HG03108 (cell line): ENCODE measurements around the gene FAM53B.

Source experiments
- ATAC-seq: cut with Tn5 transposase; IDR thresholded peaks from one replicate; pipeline ENCODE4 v1.9.1; 2021; ENCODE audit warnings: moderate library complexity; ENCODE audit not compliant: unreplicated experiment

Gene FAM53B

GRCh38 chr10:124730790-124731189, 13.4 kb downstream of the FAM53B start:
- ATAC-seq = no peak

DNA sequence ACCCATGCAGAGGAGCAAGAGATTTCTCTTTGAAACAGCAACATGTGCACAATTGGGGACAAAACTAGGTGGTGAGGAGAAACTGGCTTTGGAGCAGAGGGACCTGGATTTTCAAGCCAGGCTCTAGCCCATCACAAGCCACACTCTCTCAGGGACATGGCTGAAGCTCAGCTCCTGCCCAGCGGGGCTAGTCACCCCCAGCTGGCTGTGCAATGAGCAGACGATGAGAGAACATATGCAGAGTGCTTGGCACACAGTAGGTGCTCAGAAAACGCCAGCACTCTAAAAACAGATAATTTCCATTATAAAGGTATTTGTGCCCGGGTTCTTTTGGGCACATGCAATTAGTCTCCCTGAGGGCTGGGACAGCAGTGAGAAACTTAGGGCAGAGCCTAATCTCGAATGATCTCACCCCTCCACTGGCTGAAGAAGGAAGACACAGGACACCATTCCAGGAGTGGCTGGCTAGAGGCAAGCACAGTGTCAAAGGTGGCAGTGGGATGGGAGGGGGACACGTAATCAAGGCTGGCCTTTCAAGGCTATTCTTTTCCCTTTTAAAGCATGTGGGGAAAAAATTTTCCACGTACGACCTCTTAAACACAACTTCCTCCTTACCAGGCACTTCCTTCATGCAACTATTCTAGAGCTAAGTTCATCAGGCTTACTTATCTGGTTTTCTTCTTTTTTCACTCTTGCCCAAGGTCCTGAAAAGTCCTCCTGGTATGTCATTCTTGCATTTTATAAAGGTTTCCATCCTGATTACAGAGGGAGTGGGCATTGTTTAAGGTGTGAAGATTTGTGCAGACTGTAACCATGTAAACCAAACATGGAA, 15.1 kb downstream of the FAM53B start:
- ATAC-seq = no peak

- no peak for ATAC-seq
Observed at GRCh38 chr10:124728071-124728829, 15.9 kb downstream of the FAM53B start.

DNA sequence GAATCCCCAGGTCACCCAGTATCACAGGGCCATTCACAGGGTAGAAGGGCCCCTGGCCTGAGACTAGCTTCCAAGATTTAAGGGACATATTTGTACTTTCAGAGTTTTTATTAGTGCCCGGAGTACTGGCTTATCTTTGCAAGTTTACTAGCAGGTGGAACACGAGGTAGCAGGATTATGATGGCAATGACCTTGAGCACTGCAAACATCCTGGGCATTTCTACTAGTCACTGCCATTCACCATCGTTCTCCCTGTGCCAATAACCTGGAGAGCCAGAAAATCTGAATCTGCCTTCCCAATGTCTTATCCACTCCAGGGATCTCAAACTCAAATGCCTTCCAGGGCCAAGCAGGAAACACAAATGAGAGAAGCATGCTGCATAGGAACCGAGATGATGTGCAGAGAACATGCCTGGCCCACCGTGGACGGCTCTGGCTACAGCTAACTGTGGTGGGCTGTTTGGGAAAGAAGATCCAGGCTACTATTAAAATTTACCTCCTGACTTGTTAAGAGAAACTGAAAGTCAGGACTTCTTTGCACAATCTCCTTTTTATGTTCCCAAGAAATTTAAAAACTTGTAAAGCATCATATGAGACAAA, 16.7 kb downstream of the FAM53B start:
- no peak for ATAC-seq

DNA sequence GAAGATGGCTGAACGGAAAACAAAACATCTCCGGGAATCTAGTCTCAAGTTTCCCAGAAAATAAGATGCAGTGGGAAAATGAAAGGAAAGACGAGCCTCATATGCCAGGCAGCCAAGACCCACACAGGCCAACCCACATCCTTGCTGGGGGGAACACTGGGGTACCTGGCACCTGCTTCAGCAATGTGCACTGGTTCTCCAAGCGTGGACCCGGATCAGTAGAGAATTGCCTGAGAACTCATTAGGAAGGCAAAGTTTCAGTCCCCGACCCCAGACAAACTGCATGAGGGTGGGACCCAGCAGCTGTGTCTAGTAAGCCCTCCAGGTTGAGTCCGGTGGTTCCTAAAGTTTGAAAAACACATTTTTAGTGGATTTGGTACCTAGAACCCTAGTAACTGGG, 18.4 kb downstream of the FAM53B start:
- ATAC-seq = no peak

DNA sequence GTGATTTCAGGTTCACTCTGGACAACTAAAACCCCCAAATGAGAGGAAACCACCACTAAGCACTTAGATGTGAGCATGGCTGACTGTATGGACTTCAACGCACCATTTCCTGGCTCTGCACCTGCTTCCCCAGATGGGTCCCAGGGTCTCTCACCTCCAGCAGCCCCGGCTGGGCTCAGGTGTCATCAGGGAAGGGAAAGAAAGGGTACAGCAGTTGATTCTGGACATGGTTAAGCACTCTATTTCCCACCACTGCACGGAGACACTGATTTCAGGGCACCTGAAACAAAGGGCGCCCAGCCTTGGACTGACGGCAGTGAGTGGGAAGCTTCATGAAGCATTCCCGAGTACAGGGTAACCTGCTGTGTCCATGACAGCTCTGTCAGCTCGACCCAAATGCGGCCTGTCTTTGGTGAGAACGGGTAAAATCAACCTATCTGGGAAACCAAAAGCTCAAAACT, 19.0 kb downstream of the FAM53B start:
- no peak for ATAC-seq

- ATAC-seq = no peak
Observed at GRCh38 chr10:124724279-124725027, 19.7 kb downstream of the FAM53B start.

DNA sequence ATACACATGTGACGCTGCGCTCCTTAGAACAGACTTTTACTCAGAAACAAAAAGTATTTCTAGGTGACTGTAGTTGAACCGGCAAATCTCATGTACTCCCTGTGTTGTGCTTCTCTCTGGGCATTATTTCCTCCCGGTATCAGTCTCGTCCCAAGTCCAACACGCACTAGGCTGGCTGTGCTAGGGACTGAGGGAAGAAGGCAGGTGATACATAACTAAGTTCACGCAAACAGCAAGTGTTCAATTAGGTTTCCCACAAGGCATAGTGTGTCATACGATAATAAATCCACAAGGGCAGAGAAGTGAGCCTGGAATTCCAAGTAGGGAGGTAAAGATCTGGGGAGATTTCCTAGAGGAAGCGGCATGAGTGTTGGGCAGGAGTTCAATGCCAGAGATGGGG, 20.4 kb downstream of the FAM53B start:
- ATAC-seq = no peak

DNA sequence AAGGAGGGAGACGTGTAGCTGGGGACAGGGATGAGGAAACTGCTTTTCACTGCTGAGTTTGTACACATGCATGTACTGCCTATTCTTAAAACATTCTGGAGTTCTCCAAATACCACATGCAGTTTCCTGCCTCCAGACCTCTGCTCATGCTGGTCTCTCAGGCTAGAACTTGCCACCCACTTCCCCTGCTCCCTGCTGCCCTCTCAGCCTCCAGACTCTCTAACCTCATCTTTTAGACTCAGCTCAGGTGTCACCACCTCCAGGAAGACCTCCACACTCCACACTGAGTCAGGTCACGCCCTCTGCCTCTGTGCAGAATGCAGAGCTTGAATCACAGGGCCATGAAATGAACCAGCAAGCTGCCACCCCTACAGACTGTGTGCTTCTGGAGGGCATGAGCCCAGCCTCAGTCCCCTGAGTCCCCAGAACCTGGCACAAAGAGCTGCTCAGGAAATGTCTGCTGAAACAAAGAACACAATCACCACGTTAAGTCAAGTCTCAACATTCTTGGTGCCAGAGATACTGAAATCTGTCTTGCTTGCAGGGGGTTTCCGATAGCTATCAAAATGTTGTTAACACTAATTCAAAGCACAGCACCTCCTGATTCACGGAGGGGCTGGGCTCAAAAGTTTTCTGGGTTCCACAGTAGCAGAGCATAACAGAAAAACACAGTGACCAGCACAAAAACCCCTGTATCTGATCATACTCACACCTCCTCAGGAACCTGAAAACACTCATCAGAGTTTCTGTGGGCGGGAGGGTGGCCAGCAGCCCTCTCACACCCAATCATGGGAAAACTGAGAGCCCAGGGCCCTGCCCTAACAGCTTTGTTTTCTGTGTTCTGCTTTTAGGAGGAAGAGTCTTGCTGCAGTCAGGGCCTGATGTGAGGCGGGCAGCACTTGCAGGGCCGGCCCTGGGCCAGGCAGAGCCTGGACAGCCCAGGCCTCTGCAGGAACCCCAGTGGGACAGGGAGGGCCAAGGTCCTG, 21.1 kb downstream of the FAM53B start:
- peak; percentile 62 for ATAC-seq

GRCh38 chr10:124721330-124722045, 22.7 kb downstream of the FAM53B start:
- ATAC-seq = no peak

DNA sequence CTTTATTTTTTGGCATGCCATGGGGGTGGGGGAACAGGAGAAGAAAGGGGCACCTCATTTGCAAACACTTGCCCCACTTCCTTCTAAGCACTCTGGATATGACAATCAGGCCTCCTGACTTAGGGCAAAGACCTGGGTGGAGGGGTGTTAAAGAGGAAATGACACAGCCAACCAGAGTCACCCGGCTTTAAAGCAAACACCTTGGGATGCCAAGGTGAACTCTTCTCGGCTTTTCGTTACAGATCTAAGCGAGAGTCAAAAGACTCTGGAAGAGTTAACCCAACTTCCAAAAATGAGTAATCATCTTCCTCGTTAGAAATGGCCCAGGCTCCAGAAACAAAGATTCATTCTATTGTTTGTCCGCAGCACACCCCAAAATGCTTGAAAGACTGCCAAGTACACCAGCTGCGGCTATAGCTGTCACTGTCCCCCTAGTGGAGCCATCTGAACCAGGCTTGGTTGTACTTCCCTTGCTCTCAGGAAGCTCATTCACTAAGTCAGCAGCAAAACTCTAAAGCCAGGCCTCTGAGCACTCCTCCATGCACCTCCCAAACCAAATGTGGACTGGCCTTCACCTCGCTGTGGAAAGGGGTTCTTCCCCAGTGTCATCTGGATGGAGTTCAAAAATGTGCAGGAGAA, 24.8 kb downstream of the FAM53B start:
- ATAC-seq = peak; percentile 34

GRCh38 chr10:124717911-124718741, 26.1 kb downstream of the FAM53B start:
- peak; percentile 57 for ATAC-seq

DNA sequence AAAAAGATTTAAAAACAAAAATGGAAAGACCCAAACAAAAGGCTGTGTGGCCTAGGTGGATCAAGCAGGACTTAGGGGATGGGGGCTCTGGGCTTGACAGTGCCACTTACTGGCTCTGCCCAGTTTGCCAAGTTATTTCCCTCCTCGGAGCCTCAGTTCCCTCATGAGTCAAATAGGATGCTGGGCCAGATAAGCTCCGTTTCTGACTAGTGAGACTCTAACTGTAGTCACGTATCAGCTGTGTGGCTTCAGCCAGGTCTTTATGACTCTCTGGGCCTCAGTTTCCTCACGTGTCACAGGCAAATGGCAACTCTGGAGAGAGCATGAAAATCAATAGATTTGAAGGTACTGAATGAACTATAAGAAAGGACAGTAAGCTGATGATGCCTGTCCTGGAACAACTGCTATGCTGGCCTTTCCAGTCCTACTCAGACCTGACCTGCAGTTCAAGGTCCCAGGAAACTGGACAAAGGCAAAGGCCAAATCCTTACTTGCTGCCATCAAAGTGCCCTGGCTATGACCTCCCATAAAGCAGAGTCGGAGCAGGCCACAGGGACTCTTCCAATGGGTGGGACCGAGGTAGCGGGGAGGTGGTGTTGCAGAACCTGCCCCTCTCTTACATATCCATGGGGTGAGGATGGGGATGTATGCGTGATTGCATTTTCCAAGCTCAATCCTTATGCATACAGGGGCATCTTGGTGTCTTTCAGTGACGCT, 27.0 kb downstream of the FAM53B start:
- no peak for ATAC-seq

- ATAC-seq = no peak
Observed at GRCh38 chr10:124716369-124716768, 27.8 kb downstream of the FAM53B start.

- no peak for ATAC-seq
Observed at GRCh38 chr10:124715439-124715838, 28.7 kb downstream of the FAM53B start.

DNA sequence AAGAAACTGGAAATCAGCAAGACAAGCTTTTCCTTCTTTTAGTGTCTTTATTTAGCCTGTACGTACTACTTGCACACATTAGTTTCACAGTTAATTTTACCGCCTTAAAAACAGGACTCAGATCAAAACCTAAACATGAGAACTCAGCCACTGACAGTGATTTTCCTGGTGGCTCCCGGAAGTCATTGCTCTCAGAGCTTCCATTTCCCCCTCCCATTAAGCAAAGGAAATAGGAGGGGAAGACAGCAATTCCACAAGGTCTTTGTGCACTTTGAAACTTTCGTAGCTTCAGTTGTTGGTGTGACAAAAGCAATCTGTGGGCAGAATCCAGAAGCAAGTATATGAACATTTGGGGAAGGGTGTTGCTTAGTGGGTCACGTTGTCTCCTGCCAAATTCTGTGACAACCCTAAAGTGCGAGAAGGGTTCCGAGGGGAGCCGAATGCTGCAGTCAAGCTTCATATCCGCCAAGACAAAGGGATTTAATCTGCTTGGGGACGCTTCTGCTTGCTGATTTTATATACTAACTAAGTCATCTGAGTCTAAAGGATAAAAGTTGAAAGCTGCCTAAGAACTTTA, 30.4 kb downstream of the FAM53B start:
- ATAC-seq = no peak
